ENCODE results near the gene PPM1H.

PPM1H gene

DNA sequence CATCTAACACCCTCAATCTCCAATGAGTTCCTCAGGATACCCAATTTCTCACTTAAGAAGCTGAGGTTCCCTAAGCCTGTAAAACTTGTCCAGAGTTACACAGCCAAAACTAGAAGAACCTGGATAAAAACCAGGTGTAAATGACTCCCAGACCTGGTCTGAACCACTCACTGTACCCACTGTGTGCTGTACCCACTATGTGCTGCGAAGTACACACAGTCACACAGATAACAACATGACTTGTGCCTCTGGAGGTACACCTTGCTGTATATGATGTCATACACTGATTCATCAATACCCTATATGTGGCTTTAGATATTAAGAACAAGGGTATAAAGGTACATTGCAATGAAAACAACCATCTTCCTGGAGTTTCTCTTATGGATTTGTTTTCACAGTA, 66.1 kb downstream of the PPM1H start:
- no peak for DNase-seq

DNA sequence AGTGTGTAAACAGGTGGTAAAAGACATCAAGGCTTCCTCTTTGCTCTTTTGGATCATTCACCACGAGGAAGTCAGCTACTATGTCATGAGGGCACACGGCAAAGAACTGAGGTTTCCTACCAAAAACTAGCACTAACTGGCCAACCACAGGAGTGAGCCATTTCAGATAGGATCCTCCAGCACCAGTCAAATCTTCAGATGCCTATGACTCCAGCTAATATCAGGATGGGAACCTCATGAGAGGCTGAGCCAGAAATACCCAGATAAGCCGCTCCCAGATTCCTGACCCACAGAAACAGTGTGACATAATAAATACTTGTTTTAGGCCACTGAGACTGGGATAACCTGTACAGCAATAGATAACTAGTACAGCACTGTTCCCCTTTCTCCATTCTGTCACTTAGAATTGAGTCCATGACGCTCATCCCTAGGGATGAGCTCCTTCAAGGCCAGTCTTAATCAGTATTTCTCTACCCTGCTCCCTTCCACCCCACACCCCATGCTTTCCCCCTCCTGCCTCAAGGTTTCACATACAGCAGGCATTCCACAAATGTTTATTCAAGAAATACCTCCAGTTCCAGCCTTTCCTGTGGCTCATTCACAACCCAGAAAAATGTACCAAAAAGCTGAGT, 68.4 kb downstream of the PPM1H start:
- no peak for DNase-seq

DNA sequence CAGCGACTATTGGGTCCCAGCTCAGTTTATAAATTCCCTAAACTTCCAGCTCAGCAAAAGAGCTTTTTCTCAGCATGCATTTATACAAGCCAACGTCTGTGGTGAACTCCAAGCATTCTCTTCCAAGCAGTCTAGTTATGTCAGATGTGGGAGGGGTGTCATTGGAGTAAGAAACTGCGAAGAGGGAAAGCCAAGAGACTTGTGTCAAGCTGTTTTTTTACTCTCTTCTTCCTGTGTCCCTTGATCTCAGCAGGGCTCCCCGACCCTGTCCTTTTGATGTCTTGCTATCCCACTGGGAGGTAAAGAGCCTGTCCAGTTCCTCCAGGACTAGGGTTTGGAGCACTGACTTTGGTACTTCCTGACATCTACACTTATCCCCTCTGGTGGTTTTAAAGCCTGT, 69.0 kb downstream of the PPM1H start:
- no peak for DNase-seq

DNA sequence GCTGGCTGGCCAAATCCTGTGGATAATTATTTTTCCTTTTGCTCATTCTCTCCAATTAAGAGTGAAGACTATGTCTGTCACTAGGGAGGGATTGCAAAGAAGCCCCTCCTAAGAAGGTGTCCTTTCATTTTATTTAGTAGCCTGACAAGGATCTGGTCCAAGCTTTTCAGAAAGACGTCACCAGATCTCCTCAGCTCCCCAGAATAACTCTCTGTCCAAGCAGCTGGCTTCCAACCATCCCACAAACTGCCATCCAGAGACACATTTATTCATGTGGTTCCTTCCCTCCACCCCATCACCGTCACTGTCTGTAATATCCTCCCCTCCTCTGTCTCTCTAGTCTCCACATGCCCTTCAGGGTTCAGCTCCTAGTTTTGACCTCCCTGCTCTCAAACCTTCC, 69.9 kb downstream of the PPM1H start:
- DNase-seq = no peak

DNA sequence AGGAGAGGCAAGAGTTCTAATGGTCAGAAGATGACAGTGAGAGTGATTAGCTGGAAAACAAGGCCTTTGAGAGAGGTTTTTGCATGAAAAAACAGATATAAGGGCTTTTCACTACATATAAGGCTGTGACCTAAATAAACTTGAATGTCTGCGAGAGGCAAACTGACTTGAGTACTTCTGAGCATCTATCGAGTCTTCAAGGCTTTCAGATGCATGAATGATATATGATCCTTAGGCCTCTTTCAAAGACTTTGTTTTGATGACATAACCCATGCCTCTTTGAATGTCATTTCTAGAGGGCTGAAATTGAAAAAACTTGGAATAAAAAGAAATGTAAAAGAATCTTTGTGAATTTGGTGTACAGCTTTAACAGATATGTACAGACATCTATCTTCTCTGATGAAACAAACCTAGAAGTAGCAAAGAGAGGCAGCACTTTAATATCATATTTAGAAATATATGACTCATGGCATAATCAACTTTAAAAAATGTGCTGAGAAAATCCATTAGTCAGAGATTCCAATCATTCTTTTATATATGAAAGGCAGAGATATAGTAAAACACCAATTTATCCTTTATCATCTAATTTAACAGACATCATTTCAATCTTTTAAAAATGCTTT, 72.6 kb downstream of the PPM1H start:
- no peak for DNase-seq

DNA sequence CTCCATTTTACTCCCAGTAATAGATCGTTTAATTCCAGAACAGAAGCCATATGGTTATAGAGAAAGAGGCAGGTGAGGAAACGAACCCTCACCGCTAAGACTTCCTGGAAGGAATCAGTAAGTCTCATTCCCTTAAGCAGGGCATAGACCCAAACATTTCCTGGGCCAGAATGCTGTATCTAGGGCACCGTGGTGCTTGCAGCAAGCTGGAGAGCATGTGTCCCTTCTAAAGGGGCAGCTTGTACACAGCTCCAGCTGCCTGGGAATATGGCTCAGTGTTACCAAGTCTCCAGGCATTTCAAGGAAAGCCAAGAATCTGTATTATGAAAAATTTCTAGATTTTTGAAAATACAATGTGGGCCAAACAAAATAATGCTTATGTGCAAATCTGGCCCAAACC, 73.4 kb downstream of the PPM1H start:
- DNase-seq = no peak

DNA sequence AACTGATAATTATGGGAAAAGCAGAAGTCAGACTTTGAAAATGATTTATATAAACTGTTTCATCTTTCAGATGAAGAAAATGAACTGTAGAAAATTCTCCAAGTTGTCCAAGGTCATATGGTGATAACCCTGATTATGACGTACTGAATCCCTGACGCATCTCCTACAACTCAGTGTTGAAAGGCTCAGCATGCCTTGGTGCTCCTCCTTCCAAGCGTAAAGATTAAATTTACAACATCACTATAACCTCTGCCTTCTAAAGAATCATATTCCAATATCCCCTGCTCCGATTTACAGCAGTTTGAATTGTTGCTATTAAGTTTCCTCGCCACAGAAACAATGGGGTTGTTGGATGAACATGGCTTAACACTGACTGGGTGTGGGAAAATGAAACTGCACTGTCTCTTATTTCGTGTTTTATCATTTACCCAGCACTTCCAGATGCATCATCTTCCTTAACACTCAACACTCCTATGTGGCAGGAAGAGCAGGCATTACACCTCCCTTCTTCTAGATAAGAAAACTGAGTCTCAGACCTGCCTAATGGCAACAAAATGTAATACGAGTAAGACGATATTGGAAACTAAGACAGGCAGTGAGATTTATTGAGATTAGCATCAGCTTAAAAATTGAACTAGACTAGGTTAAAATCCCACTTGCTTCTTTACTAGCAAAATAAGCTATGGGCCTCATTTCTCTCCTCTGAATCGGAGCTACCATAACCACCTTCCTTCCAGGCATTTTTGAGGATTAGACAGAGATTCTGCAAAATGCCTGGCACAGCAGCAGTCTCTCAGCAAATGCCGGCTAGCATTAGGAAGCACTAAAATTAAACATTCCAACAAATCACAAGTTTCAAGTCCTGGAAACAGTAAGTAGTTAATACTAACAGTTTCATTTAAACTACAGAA, 74.2 kb downstream of the PPM1H start:
- DNase-seq = no peak

DNA sequence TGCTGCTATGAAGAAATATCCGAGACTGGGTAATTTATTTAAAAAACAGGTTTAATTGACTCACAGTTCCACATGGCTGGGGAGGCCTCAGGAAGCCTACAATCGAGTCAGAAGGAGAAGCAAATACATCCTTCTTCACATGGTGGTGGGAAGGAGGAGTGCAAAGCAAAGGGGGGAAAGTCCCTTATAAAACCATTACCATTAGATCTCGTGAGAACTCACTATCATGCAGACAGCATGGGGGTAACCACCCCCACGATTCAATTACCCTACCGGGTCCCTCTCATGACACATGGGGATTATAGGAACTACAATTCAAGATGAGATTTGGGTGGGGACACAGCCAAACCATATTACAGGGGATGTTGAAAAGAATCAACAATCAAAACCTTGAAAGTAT, 74.9 kb downstream of the PPM1H start:
- DNase-seq = no peak

DNA sequence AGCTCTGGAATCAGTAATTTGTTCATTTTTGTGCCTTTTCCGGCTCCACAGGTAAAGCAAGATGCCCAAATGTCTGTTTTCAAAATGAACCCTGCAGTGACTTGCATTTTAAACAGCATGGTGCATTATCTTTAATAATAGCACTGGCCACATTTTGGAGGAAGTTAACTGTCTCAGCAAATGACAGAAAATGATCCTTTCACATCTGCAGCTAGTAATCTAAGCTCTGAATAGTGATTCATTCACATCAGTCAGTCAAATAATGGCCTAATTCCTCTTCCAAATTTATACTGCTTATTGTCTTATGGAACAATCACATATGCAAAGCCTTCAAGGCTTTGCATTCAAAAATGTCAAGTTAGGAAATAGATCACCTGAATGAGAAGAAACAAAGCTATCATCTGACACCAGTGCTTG, 75.6 kb downstream of the PPM1H start:
- no peak for DNase-seq

DNA sequence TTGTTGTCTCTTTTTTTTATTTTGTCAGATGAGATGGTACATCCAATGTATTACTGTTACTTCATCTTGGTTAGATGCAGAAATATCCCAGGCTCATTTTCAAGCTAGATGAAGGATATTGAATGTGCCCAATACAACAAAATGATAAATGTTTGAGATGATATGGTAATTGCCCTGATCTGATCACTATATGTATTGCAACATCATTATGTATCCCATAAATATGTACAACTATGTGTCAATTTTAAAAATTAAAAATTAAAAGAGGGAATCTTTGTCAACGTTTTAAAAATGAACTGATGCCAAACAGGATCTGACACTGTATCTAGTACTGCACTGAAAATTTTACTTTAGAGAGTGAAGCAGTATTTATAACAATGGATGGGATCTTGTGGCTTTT, 78.5 kb downstream of the PPM1H start:
- no peak for DNase-seq

DNA sequence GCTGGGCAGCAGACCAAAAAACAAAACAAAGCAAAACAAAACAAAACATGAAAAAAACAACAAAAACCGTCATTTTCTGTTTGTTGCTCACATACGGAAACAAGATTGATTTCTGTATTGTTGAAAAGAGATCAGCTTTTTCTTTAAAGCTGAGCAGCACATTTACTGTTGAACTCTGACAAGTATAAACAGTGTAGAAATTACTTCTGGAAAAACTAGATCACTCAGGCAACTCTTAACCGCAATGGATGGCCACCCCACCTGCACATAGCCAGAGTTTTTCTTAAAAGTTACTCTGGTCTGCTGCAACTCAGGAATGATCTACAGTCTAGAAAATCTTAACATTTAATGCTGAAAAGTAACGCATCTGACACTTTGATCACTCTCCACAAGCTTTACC, 80.9 kb downstream of the PPM1H start:
- no peak for DNase-seq

DNA sequence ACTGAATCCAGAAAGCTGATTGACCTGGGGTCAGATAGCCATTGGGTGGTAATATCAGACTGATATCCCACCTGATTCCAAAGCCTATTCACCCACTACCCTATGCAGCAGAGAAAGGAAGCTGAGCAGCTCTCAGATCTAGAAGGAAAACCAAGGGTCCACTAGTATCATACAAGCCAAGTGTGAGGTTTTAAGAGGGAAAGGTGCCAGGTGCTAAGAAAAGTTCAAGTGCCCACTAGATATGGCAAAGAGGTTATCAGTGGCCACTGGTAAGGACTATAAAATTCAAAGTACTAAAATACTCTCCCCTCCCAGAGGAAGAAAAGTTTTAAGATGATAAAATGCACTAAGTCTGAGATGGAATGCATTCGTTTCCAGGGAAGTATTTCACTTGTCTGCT, 85.6 kb downstream of the PPM1H start:
- no peak for DNase-seq

DNA sequence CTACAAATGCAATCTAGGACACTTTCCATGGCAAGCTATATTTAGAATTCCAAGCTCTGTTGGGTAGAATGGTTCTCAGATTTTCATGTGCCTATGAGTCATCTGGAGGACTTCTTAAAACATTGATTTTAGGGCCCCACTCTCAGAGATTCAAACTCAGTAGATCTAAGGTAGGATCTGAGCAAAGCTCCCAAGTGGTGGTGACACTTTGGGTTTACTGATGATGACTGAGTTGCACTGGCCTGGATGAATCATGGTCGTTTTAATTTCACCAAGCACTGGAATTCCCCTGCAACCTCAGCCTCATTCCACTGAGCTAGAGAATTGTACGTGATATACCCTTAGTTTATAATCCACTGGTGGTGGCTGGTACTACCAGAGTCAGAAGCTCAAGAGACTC, 86.5 kb downstream of the PPM1H start:
- DNase-seq = no peak

DNA sequence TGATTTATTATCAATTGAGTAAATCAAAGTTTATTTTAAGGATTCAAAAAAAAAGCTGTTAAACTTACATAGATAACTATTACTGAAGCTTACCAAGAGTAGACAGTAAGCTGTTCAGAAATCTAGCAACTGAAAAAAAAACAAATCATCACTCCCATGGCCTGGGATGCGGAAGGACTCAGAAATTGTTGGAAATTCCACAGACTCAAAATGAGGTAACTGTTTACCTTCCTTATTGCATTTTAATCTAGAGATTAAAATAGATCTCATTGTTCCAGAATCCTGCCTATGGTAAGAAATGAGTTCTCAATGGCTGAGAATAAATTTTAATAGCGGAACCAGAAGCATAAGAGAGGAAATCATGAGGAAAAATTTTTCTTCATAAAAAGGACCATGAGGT, 87.2 kb downstream of the PPM1H start:
- no peak for DNase-seq

DNA sequence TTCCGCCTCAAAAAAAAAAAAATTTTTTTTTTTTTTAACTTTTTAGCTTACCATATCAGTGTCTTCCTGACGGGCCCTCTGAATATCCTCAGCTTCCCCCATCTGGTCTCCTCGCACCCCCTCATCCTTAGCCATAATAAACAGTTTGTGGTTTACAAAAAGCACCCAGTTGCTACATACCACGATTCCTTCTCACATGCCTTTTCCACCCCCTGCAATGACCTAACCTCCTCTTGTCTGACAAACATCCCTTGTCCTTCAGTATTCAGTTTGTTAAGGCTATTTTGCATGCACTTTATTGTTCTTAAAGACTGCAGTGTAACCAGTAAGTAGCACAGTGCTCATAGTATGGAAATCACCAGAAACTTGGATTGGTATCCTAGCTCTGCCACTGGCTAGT, 88.5 kb downstream of the PPM1H start:
- DNase-seq = no peak

DNA sequence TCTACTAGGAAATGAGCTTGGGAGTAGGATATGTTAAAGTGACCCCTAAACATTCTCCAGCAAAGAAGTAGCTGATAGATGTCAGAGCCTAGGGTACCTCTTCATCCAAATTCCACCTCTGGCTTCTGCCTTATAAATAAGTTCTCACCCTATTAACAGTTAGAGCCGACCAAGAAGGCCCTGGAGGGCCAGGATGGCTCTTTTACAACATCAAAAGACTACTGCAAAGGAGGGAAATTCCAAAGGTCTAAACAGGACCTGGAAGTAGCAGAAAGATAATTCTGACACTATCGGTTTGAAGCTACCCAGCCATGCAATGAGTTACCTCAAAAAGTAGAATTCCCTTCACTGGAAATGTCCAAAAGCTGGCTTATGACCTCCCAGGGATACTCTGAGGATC, 90.0 kb downstream of the PPM1H start:
- no peak for DNase-seq

DNA sequence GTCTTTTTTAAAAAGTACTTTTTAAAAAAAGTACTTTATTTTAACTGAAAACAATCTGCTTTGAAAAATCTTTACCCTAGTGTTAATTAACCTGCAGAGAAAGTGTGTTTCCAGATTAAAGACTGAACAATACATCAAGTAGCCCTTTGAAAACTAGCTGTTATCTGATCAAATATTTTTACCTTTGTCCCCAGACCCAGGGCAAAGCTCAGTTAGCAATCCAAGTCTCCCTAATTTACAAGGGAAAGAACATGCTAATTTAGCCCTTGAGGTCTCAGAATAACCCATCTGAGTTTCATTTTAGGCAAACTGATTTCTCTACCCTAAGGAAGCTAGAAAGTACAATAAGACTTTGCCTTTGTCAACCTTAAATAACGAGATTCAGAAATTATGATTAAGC, 91.2 kb downstream of the PPM1H start:
- no peak for DNase-seq

DNA sequence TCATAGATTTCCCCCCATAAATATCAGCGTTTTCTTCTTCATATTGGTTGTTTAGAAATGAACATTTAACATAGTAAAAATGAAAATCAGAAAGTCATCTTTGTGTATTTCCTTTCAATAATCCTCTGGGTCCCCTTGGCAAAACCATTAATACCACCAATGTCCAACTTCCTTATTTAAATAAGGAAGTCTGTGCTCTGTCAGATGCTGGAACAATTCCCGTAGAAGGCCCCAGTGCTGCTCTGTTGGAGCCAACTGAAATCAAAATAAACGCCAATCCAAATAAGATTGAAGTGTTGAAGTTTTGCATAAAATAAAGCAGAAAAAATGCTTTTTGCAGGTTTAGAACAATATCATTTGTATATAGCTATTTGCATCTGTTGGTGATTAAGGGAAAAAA, 93.1 kb downstream of the PPM1H start:
- no peak for DNase-seq

DNA sequence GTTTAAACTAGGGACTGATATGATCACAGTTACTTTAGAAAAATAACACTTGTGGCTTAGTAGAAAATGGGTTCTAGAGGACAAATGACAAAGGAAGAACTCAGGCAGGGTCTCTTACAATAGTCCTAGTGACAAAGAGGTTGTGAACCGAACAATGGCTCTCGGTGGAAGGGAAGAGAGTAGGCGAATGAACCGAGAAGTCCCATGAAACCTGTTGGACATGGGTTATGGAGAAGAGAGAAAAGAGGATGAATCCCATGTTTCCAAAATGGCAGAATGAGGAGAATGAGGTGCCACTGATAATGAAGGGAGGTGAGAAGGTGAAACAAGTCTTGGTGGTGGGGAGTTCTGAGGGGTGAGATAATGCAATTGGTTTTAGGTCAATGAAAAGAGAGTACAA, 94.1 kb downstream of the PPM1H start:
- no peak for DNase-seq

DNA sequence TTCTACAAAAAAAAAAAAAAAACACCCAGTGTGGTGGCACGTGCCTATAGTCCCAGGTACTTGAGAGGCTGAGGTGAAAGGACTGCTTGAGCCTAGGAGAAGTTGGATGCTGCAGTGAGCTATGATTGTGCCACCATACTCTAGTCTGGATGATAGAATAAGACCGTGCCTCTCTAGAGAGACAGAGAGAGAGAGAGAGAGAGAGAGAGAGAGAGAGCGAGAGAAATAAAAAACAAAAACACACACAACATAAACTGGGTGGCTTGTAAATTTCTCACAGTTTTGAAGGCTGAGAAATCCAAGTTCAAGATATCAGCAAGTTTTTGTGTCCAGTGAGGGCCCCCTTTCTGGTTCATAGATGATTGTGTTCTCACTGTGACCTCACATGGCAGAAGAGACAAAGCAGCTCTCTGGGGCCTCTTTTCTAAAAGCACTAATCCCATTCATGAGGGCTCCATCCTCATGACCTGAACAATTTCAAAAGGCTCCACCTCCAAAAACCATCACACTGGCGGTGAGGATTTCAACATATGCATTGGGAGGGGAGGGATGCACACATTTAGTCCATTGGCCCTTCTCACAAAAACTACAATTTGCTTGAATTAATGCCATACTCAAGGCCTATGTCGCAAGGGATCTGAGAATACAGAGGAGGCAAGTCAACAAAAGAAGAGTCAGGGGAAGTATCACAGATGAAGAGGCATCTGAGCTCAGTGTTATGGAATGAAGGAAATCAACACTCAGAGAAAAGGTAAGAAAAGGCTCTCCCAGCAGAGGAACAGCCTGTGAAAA, 94.9 kb downstream of the PPM1H start:
- no peak for DNase-seq

DNA sequence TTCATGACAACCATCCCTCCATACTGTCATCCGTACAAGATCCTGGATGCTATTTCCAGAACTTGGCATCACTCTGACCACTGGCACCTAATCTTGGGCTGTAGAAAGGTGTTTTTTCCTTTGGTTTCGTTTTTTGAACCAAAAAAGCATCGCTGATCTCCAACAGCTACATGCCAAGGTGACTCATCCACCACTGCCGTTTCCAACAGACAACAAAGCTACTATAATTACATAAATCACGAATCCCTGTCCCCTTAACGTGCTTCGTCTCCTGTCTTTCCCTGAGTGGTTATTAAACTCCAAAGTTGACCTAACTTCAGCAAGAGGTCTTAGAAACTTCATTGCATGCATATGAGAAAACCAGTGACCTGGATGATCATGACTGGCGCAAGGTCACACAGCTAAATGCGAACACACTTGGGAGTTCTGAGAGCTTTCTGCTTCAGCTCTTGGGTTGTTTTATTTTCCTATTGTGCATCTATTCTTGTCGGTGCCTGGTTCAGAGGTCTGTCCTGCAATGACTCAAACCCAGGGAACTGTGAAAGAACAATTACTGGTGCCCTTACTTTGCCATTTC, 99.9 kb downstream of the PPM1H start:
- DNase-seq = no peak

DNA sequence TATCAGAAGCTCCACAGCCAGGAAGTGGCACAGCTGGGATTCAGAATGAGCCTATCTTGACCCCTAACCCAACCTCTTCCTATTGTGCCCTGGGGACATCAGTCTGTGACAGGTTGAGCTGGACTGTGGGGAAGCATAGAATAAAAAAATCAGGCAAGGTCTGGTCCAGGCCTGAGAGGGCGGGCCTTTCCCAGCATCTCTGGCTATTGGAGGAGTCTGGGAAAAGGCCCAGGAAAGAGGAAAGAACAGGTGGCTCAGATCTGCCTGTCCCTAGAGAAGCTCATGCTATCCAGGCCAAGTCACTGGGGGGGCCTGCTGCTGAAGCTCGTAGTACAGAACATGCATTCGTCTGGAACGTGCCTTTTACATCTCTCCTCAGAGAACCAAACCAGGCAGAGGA, 100.5 kb downstream of the PPM1H start:
- no peak for DNase-seq

DNA sequence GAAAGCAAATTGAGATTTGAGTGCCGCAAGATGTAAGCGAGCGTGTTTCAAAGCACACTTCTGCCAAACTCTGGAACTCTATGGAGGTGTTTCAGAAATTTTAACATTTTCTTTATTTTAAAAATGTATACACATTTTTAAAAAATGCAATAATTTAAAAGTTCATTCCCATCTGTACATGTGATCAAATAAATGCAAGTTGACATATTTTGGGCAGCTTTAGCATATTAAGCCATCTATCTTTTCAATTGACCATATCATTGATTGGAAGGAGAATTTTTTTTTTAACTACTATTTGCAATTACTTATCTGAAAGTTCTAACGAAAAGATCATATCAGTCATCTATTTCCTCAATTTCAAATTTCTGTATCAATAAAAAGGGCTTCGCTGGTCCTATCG, 101.3 kb downstream of the PPM1H start:
- DNase-seq = no peak

Data from NCI-H748 treated with DMSO at 0.1 percent for 48 hours (cell line).